Gastrocnemius medialis (tissue), 4 donors: ENCODE data around the gene XPR1.

Experiments
- POLR2A ChIP-seq, 2 donors: fragments of 450-650 bp; IDR thresholded peaks; one replicate each; pipeline ENCODE4 v1.6.1; 2017; ENCODE audit warnings: antibody characterized with exemption in 2 of 2, mild to moderate bottlenecking in 2 of 2, moderate library complexity in 2 of 2
- TF ChIP-seq, protein P1 (sequence below), 5 experiments: fragments of 450-650 bp in 3 of 5; fragments of 200-600 bp in 2 of 5; sonication (generic) in 2 of 5; IDR thresholded peaks in 4 of 5; conservative IDR thresholded peaks in 1 of 5; 1 replicate in 4 of 5; 2 replicates in 1 of 5; pipeline ENCODE4 v1.5.1; 2016 to 2019; ENCODE audit warnings: antibody characterized with exemption in 5 of 5, mild to moderate bottlenecking in 3 of 5, moderate library complexity in 3 of 5

DNA sequence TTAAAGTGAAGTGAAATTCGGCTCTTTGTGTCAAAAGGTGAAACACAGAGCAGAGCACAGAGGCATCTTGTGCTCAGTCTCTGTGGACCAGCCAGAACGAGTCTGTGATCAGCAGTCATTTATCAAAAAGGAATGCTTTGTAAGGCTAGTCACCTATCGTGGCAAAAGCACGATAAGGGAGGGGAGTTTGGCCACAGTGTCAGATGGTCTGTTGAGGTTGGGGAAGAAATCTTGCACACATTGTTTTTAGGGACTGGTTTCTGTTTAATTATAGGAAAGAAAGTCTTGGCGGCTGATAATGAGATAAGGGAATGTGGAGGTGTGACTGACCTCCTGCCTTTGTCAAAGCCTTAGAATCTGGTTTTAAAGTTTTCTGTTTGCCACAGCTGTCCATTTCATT, 222.6 kb downstream of the XPR1 start:
- TF ChIP-seq, protein P1, sequence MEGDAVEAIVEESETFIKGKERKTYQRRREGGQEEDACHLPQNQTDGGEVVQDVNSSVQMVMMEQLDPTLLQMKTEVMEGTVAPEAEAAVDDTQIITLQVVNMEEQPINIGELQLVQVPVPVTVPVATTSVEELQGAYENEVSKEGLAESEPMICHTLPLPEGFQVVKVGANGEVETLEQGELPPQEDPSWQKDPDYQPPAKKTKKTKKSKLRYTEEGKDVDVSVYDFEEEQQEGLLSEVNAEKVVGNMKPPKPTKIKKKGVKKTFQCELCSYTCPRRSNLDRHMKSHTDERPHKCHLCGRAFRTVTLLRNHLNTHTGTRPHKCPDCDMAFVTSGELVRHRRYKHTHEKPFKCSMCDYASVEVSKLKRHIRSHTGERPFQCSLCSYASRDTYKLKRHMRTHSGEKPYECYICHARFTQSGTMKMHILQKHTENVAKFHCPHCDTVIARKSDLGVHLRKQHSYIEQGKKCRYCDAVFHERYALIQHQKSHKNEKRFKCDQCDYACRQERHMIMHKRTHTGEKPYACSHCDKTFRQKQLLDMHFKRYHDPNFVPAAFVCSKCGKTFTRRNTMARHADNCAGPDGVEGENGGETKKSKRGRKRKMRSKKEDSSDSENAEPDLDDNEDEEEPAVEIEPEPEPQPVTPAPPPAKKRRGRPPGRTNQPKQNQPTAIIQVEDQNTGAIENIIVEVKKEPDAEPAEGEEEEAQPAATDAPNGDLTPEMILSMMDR (IDR thresholded peaks at IDR 0.05 in 4 of 5, conservative IDR thresholded peaks at IDR 0.05 in 1 of 5) = no peak
- TF ChIP-seq POLR2A (IDR thresholded peaks at IDR 0.05) = no peak
